GM19099 (cell line): ENCODE data around the gene ADAT3.

ENCODE experiments used
- POLR2A ChIP-seq: IDR thresholded peaks from 3 replicates; pipeline ENCODE4 v1.6.1; 2011; ENCODE audit warnings: low read depth; ENCODE audit not compliant: insufficient read length; ENCODE audit errors: extremely low read depth

Gene ADAT3

DNA sequence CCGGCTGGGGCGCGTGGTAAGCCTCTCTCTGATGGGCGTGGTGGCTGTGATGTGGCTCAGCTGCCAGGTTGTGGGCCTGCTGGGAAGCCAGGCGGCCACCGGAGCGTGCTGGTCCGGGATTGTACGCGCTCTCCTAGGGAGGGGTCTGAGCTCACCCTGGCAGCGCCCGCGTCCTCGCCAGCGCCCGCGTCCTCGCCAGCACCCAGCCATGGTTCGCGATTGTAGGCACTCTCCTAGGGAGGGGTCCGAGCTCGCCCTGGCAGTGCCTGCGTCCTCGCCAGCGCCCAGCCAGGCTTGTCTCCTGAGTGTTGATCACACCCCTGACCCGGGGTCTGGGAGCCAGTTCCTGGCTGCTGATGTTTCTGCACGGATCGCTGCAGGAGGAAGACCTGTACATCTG lies 13.8 kb downstream of the ADAT3 start:
- no peak for TF ChIP-seq POLR2A

DNA sequence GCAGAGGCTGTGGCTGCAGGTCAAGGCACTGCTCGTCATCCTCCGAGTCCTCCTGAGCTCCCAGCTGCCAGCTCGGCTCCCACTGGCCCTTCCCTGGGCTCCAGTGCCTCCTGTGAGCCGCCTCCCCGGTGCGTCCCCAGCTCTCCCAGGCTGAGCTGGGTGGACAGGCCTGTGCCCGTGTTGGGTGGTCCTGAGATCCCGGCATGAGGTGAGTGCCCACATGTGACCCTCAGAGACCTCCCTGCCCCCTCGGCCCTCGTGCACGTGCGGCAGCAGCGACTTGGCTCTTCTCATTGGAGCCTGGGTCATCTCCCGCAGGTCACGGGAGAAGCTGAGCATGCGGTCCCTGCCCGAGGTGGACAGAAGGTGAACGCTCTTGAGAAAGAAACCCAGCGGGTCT lies 15.4 kb downstream of the ADAT3 start:
- no peak for TF ChIP-seq POLR2A

DNA sequence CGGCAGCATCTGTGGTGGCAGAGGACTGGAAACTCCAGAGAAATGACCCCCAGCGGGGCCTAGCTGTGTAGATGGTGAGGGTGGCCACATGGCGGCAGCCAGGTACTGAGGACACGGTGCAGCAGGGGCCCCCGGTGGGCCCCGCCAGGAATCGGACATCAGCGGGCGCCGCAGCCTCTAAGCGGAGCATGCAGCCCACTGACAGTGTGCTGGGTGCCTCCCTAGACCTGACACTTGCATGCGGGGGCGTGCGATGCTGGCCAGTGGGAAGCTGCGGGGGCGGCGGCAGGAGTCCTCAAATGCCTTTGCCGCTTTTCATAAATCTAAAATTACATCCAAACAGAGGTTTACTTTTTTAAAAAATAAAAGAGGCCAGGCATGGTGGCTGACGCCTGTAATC lies 16.1 kb downstream of the ADAT3 start:
- TF ChIP-seq POLR2A: no peak

DNA sequence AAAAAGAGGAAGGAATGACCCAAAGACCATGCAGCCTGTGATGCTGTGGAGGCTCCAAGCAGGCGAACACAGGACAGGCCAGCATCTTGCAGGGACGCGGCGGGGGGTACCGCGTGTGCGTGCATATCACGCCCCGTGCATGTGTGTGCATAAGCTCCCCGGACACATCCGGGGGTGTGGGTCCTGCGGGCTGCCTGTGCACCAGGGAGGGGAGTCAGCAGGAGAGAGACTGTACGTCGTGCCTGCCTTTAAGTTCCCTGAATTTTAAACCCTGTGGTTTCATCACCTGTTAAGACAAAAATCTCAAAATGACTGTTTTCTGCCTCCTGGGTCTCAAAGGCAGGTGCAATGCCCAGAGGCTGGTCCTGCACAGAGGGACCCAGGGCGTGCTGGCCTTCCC lies 16.6 kb downstream of the ADAT3 start:
- no peak for TF ChIP-seq POLR2A

DNA sequence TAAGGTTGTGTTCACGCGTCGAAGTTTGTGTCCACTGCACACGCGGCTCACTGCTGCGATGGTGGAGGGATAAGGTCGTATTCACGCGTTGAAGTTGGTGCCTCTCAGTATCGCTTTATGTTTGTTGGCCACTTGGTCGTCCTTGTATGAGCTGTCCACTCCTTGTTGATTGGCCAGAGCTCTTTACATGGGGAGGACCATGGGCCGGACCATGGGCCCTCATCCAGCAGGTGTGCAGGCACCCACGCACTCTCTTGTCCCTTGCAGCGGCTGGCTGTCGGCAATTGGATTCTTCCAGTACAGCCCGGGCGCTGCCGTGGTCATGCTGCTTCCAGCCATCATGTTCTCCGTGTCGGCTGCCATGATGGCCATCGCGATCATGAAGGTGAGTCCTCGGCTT lies 17.6 kb downstream of the ADAT3 start:
- TF ChIP-seq POLR2A: no peak

DNA sequence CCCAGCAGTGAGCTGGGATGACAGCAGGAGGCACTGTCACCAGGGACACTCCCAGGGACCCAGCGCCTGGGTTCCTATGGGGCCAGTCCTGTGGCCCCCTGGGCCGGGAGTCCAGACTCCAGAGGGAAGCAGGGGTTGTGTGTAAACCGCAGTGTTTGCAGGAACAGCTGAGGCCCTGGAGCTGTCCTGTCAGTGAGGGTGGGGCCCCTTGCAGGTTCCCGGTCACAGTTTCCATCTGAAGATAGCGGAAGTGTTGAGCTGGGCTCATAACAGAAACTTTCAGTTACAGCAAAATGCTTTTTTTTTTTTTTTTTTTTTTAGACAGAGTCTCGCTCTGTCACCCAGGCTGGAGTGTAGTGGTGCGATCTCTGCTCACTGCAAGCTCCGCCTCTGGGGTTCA lies 18.1 kb downstream of the ADAT3 start:
- TF ChIP-seq POLR2A: no peak

DNA sequence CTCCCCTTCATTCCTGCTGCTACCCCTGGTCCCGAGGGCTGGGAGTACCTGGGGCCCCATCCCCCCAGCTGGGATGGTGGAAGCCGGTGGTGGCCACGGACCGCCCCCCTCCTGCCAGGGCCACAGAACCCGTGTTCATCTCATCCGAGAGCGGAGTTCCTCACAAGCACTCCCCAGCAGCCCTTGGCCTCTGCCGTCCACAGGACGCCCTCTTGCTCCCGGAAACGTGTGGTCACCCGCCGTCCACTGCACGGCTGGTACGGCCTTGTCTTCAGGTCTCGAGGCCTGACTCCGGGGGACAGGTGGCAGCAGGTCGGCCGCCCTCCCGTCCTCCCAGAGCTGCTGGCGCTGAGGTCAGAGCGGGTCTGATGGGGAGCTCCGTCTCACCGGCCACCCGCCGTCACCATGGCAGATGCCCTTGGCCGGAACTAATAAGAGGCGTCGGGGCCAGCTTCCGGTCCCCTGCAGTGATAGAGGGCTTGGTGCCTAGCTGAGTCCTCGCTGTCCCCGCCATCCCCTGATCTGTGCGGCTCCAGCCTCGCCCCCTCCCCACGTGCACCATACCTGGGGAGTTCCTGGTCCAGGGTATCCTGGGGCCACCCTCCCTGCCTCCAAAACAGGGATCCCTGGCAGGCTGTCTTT lies 19.2 kb downstream of the ADAT3 start:
- no peak for TF ChIP-seq POLR2A

DNA sequence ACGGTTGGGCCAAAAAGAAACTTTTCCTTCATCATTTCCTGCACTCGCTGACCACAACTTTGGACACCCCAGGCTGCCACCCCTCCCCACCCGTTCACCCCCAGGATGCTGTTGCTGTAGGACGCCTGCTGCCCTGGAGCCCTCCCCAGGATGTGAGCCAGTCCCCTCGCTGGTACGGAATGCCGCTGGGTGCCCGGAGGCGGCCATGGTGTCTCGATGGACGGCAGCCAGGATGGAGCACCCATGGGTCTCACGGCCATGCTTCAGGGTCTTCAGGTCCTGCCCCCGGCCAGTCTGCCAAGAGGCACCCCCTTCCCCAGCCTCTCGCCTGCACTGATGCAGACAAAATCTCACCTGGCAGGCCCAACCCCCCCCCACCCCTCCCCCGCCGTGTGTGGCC lies 20.3 kb downstream of the ADAT3 start:
- TF ChIP-seq POLR2A: no peak

DNA sequence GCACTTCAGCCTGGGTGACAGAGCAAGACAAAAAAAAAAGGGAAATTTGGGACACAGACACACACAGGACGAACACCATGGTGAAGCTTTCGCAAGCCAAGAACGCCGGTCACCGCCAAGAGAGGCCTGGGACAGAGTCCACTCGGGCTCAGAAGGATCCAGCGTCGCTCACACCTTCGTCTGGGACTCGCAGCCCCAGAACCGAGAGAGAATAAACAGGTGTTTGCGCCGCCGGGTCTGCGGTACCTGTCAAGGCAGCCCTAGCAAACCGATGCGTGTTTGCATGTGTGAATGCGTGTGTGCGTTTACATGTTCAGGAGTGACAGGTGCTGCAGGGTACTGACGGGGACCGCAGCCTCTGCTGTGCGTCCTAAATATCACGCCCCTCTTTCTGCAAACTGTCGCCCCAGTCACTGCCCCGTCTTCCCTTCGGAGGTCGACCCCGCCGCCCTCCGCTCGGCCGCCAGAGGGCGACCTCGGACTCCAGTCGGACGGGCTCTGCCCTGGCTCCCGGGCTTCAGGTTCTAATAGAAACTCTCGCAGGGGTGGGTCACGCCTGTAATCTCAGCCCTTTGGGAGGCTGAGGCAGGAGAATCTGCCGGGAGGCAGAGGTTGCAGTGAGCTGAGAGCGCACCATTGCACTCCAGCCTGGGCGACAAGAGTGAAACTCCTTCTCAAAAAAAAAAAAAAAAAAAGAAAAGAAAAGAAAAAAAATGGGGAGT lies 24.0 kb downstream of the ADAT3 start:
- no peak for TF ChIP-seq POLR2A

DNA sequence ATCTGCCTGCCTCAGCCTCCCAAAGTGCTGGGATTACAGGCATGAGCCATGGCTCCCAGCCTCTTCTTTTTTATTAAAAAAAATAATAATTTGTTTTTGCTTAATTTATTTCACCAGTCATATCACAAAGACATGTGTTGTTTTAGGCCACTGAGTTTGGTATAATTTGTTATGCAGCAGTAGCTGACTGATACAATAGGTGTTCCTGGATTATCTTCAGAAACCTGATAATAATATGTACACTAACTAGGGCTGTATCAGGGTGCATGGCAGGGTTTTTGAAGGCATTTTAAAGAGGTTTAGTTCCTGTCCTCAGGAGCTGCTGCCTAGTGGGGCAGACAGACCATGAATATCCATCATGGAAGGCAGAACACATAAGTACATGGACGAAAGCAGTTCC lies 26.2 kb downstream of the ADAT3 start:
- TF ChIP-seq POLR2A: no peak

DNA sequence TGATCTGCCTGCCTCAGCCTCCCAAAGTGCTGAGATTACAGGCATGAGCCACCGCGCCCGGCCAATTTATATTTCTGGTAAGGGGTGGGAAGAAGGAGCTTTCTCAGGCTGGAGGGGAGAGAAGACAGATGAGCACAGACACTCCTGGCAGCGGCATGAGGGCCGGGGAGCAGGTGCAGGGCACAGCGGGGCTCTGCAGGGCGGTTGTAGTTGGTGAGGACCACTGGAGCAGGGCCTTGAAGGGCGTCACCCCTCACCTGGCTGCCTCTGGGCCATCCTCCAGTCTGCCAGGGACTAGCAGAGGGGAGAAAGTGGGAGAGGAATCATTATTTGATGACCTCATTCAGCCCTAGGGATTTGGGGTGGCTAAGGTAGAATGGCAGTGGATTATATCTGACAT lies 27.2 kb downstream of the ADAT3 start:
- TF ChIP-seq POLR2A: no peak

DNA sequence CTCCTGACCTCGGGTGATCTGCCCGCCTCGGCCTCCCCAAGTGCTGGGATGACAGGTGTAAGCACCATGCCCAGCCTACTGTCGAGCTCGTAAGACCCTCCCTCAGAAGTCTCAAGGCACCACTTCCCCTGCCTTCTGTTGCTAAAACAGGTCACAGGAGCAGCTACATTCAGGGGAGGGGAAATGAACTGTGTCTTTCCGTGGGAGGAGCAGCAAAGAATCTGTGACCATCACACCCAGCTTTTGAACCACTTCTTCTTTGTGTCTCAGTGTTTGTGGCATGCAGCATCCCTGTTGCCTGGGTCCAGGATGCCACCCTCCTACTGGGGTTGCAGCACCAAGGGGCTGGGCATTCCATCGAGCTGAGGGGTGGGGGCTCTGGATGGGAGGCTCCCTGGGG lies 28.0 kb downstream of the ADAT3 start:
- no peak for TF ChIP-seq POLR2A

DNA sequence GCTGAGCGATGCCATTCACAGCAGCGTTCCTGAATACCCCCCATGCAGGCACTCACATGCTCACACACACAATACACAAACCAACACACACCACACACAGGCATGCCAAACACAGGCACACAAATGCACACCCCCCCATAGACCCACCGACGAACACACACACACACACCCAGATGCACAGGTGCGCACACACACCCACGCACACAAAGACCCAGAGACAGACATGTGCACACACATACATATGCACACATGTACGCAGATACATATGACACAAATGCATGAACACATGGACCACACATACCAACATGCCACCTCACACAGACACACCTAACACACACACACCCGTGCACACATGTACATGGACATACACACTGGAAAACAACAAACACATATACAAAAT lies 28.7 kb downstream of the ADAT3 start:
- no peak for TF ChIP-seq POLR2A

DNA sequence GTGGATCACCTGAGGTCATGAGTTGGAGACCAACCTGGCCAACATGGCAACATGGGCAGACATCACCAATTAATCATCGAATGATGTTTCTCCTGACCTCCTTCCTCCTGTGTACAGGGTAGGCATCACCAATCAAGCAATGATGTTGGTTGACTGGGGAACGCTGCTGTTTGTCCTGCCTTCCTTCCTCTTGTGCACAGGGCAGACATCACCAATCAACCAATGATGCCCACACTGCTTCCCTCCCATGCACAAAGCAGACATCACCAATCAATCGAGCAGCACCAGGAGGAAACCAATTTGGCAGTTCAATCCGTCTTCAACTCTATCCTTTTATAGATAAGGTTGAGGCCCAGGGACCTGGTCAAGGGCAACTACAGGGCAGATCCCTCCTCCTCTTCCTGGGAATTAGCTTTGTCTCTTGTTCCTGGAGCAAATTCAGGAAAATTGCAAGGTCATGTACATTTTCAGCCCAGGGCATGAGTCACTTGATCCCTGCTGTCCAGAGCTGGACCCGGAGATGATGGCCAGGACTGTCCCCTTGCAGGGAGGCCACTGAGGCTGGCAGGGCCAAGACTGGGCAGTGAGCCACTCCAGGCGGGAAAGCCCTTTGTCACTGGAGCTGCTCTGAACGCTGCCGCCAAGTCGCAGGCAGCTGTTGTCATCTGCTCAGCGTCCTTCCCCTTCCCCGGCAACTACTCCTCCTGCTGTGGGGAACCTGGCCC lies 30.4 kb downstream of the ADAT3 start:
- TF ChIP-seq POLR2A: no peak

DNA sequence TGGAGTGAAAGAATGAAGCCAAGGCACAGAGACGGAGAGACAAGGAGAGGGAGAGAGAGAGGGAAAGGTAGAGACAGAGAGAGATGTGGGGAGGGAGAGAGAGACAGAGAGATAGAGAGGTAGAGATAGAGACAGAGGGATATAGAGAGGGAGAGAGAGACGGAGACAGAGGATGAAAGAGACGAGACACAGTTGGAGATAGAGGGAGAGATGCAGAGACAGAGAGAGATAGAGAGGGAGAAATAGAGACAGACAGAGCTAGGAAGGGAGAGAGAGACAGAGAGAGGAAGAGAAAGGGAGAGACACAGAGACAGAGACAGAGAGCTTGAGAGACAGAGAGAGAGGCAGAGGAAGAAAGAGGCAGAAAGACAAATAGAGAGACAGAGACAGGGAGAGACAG lies 31.2 kb downstream of the ADAT3 start:
- no peak for TF ChIP-seq POLR2A
